GM04503 (cell line): ENCODE results near the gene GNS.
"Not testable (repeated sequence)": the region's sequence is repeated elsewhere in the genome, so short reads cannot be mapped to it uniquely, and the experiment has no call there.

Source experiments
- DNase-seq: peaks from one replicate; pipeline ENCODE4 v3.0.0-alpha.2; 2012; ENCODE audit warnings: low read depth

GNS gene

GRCh38 chr12:64759035-64759894 lies at the start of gene GNS:
GNS (minus strand) TSS chr12:64759406; CDS start chr12:64759276, 130 bp downstream.
- DNase-seq = peak; percentile 70

- DNase-seq = no peak
Measured at GRCh38 chr12:64808110-64808509, 48.9 kb upstream of the GNS start.

GRCh38 chr12:64806593-64807460 lies 47.6 kb upstream of the GNS start:
- DNase-seq = no peak

- no peak for DNase-seq
Measured at GRCh38 chr12:64806173-64806572, 47.0 kb upstream of the GNS start.

- not testable (repeated sequence) for DNase-seq
Measured at GRCh38 chr12:64802180-64802775, 43.1 kb upstream of the GNS start.

GRCh38 chr12:64801381-64801780 lies 42.2 kb upstream of the GNS start:
- DNase-seq = no peak

GRCh38 chr12:64800640-64801039 lies 41.4 kb upstream of the GNS start:
- no peak for DNase-seq

GRCh38 chr12:64798165-64798564 lies 39.0 kb upstream of the GNS start:
- no peak for DNase-seq

- DNase-seq = no peak
Measured at GRCh38 chr12:64797156-64797555, 38.0 kb upstream of the GNS start.

- peak; percentile 35 for DNase-seq
Measured at GRCh38 chr12:64796205-64796845, 37.1 kb upstream of the GNS start.

GRCh38 chr12:64794305-64794704 lies 35.1 kb upstream of the GNS start:
- no peak for DNase-seq

- no peak for DNase-seq
Measured at GRCh38 chr12:64793610-64794009, 34.4 kb upstream of the GNS start.

GRCh38 chr12:64792128-64792527 lies 32.9 kb upstream of the GNS start:
- no peak for DNase-seq

- DNase-seq = no peak
Measured at GRCh38 chr12:64791036-64791435, 31.8 kb upstream of the GNS start.

- no peak for DNase-seq
Measured at GRCh38 chr12:64790166-64790565, 31.0 kb upstream of the GNS start.

- DNase-seq = no peak
Measured at GRCh38 chr12:64785838-64786237, 26.6 kb upstream of the GNS start.

GRCh38 chr12:64782191-64782876 lies 23.1 kb upstream of the GNS start:
- DNase-seq = no peak

GRCh38 chr12:64781280-64782190 lies 22.3 kb upstream of the GNS start:
- DNase-seq = no peak

GRCh38 chr12:64780531-64781279 lies 21.5 kb upstream of the GNS start:
- DNase-seq = no peak

- DNase-seq = no peak
Measured at GRCh38 chr12:64780132-64780530, 20.9 kb upstream of the GNS start.
